Measurements from ENCODE around the gene PLK2. TPM values are rescaled to one million over a fixed set of nuclear protein-coding genes. Genes with fewer than 3 reads are reported as not detected.

PLK2 gene
- total and polyA plus RNA-seq, 2 of the 8 experiments (the other 6 are each of a cell fraction or from before 2014, with no cell fraction given): 5.8 to 20.6 TPM

DNA sequence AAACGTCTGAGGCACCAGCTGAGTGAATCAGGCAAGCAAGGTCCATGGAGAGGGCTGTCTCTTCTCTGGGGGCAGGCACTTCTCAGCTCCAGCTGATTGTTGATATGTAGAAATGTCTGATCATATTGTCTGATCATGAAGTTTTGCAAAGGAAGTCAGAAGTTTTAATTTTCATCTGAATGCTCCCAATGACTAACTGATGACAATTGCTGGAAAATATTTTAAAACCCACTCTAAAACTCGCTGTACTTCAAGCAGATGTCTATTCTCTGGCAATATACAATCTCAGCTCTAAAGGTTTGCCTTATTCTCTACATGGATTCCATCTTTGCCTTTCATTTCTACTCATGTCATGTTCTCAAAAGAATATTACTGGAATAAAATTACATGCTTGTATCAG lies 12.7 kb downstream of the PLK2 start:
- no peak overlapping the region for H4K91ac ChIP-seq (replicated peaks; ENCODE audit: insufficient read length, low read length)
- FAIRE-seq: no peak
- no peak for TF ChIP-seq CHD1 (IDR thresholded peaks at IDR 0.05; ENCODE audit: low read depth, low read length)
- TF ChIP-seq PHF8 (conservative IDR thresholded peaks at IDR 0.05; ENCODE audit: low read depth, low read length): no peak
- no peak for TF ChIP-seq TAF1 (IDR thresholded peaks at IDR 0.05; ENCODE audit: low read depth, low read length)
- no peak for TF ChIP-seq CEBPB (IDR thresholded peaks at IDR 0.05; ENCODE audit: low read depth, low read length)
- TF ChIP-seq EP300 (IDR thresholded peaks at IDR 0.05; ENCODE audit: borderline replicate concordance in 1 of 2, low read depth in 2 of 2, low read length in 2 of 2): no peak
- no peak for TF ChIP-seq SP2 (IDR thresholded peaks at IDR 0.05; ENCODE audit: low read length)
- TF ChIP-seq, protein P1, sequence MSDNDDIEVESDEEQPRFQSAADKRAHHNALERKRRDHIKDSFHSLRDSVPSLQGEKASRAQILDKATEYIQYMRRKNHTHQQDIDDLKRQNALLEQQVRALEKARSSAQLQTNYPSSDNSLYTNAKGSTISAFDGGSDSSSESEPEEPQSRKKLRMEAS (IDR thresholded peaks at IDR 0.05): no peak
- no peak for TF ChIP-seq SRF (IDR thresholded peaks at IDR 0.05; ENCODE audit: low read depth, low read length)
- no peak for TF ChIP-seq RAD21 (IDR thresholded peaks at IDR 0.05 in 1 of 2, conservative IDR thresholded peaks at IDR 0.05 in 1 of 2; ENCODE audit: low read depth in 2 of 2, low read length in 2 of 2)
- TF ChIP-seq GABPA (IDR thresholded peaks at IDR 0.05; ENCODE audit: borderline replicate concordance, insufficient read depth, low read length): no peak
- TF ChIP-seq KDM4A (IDR thresholded peaks at IDR 0.05; ENCODE audit: low read depth, low read length, severe bottlenecking): no peak
- TF ChIP-seq EGR1 (IDR thresholded peaks at IDR 0.05; ENCODE audit: borderline replicate concordance, low read depth, low read length): no peak
- TF ChIP-seq EZH2 (IDR thresholded peaks at IDR 0.05; ENCODE audit: low read depth, low read length, severe bottlenecking): no peak
- no peak for TF ChIP-seq BACH1 (IDR thresholded peaks at IDR 0.05; ENCODE audit: low read length)

More for the DNA sequence above, 12.7 kb downstream of the PLK2 start:
- H3K27ac ChIP-seq (ENCODE audit: low read depth, low read length): no peak overlapping the region
- no peak overlapping the region for H2BK12ac ChIP-seq (ENCODE audit: low read depth, low read length)
- H4K20me1 ChIP-seq (replicated peaks in 1 of 2; ENCODE audit: control insufficient read depth in 1 of 2, insufficient read depth in 2 of 2, low read length in 2 of 2): no peaks in the 10 kb centered on the region
- no peaks in the 10 kb centered on the region for H3K4me1 ChIP-seq (replicated peaks in 1 of 4; ENCODE audit: control insufficient read depth in 3 of 4, insufficient read depth in 4 of 4, low read length in 3 of 4)
- no peak overlapping the region for H3K14ac ChIP-seq (ENCODE audit: insufficient read length)
- no peaks in the 10 kb centered on the region for H3K79me2 ChIP-seq (ENCODE audit: control insufficient read depth in 1 of 2, insufficient read depth in 2 of 2, low read length in 2 of 2)
- no peaks in the 10 kb centered on the region for H3K36me3 ChIP-seq (ENCODE audit: control insufficient read depth in 2 of 4, insufficient read depth in 4 of 4, low read length in 3 of 4)
- ChIA-PET CTCF (ENCODE audit: partially characterized antibody) (no interaction called here), POLR2A (ENCODE audit: partially characterized antibody) (interaction anchor here (0.6 kb wide), 1 partner anchor 1264 kb away, joined by 3 read pairs; no protein-coding TSS in a partner anchor)
- H2BK20ac ChIP-seq (ENCODE audit: low read length): no peak overlapping the region
- H2BK5ac ChIP-seq (ENCODE audit: low read depth, low read length): no peak overlapping the region
- H4K8ac ChIP-seq (ENCODE audit: extremely low read depth, insufficient read depth, low read length): no peak overlapping the region
- H2AK5ac ChIP-seq (ENCODE audit: low read depth, low read length): no peak overlapping the region
- H3K23me2 ChIP-seq (ENCODE audit: low read depth, low read length): no peaks in the 10 kb centered on the region
- H3K27me3 ChIP-seq (replicated peaks in 1 of 4; ENCODE audit: control insufficient read depth in 3 of 4, extremely low read depth in 1 of 4, insufficient read depth in 3 of 4, low read length in 3 of 4): no peaks in the 10 kb centered on the region
- no peak overlapping the region for H2AFZ ChIP-seq (ENCODE audit: low read length)
- H3K4me2 ChIP-seq (ENCODE audit: insufficient read depth in 1 of 2, low read depth in 2 of 2, low read length in 2 of 2): no peak overlapping the region
- H3K23ac ChIP-seq (ENCODE audit: insufficient read length): no peak overlapping the region
- H2BK15ac ChIP-seq (ENCODE audit: low read length): no peak overlapping the region
- H3K4me3 ChIP-seq (ENCODE audit: extremely low read depth in 1 of 4, insufficient read depth in 2 of 4, low read depth in 3 of 4, low read length in 4 of 4): no peak overlapping the region
- no peak overlapping the region for H2BK120ac ChIP-seq (replicated peaks; ENCODE audit: low read depth, low read length)
- WGBS, 2 experiments (ENCODE audit: extremely low coverage in 1 of 2, insufficient coverage in 1 of 2, insufficient read length in 1 of 2, insufficient replicate concordance in 2 of 2, low coverage in 1 of 2, low lambda C conversion rate in 2 of 2, missing lambda C conversion rate in 1 of 2): 84% methylated on average over 2 of the region's 2 CpGs; no CpG with 5 or more reads in 1 of the 2 experiments
- no peaks in the 10 kb centered on the region for H3K79me1 ChIP-seq (ENCODE audit: low read depth, low read length)
- H3K18ac ChIP-seq (ENCODE audit: extremely low read depth, low read length): no peak overlapping the region
- DNase-seq (ENCODE audit: low read depth in 1 of 2, low spot score in 2 of 2): no peak
- no peak overlapping the region for H3K4ac ChIP-seq (replicated peaks; ENCODE audit: insufficient read length, low read depth, low read length)
- H4K5ac ChIP-seq (ENCODE audit: insufficient read length, low read depth, low read length): no peak overlapping the region
- no peak overlapping the region for H3K9ac ChIP-seq (replicated peaks in 1 of 4; ENCODE audit: extremely low read depth in 1 of 4, low read depth in 3 of 4, low read length in 3 of 4)
- H3K9me3 ChIP-seq (ENCODE audit: insufficient read depth in 2 of 2, low read depth in 1 of 2, low read length in 1 of 2): 0 out of 4 replicates have a peak, but pooled peaks cover 0 to 3% of the 10 kb centered on the region in 2 experiments
- no peak overlapping the region for H3K56ac ChIP-seq (replicated peaks; ENCODE audit: insufficient read length, low read depth, low read length)
